SW 1271 (cell line): Measurements from ENCODE around the gene CACNA1B.

Experiments used
- DNase-seq, 2 experiments: peaks; one replicate each; lab custom pipeline; 2025; lab: John Stamatoyannopoulos, UW

CACNA1B gene

DNA sequence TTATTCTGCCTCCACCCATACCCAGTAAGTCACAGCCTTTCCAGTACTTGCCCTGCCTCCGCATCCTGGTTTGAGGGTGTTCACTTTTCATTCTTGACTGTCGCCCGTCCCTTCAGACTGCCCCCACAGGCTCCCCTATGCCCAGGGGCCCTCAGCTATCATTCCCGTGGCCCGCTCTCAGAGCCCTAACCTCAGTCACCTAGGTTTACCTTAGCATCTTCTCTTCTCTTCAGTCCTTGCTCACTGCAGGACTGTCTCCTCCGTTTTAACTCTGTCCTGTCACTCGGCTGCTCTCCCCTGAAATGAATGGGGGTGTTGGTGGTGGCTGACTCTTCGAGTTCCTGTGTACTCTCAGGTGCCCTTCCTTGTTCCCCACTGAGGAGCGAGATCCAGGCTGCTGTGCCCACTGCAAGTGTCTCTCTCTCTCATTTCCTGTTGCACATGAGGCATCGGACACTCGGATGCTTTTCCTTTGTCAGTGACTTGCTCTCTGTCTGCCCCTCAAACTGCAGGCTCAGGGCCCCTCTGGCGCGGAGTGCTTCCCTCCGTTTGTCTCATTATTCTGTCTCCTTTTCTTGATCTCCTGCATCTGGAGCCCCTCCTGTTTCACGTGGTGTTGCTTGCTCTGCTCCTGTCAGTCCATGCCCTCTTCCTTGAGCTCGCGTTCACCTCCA lies 89.8 kb downstream of the CACNA1B start:
- DNase-seq, result no peak

GRCh38 chr9:137968235-137968634 lies 90.7 kb downstream of the CACNA1B start:
- no peak for DNase-seq

- no peak for DNase-seq
Measured at GRCh38 chr9:137969008-137969407, 91.4 kb downstream of the CACNA1B start.

DNA sequence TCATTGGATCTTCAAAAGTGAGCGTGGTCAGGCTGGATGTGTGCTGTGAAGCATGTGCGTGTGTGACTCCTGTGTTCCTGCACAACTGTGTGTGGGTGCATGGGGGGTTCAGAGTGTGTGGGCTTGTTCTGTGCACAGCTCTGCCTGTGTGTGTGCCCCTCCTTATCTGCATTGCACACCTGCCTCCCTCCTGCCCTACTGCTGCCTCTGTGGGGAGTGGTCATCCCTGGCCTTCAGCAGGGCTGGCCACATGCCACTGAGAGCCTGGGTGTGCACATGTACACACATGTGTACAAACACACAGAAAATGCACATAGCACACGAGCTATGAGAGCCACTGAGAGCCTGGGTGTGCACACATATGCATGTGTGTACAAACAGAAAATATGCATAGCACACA lies 92.1 kb downstream of the CACNA1B start:
- no peak for DNase-seq

- DNase-seq, result no peak
Measured at GRCh38 chr9:137970098-137970497, 92.5 kb downstream of the CACNA1B start.

GRCh38 chr9:137970686-137971476 lies 93.3 kb downstream of the CACNA1B start:
- no peak for DNase-seq

DNA sequence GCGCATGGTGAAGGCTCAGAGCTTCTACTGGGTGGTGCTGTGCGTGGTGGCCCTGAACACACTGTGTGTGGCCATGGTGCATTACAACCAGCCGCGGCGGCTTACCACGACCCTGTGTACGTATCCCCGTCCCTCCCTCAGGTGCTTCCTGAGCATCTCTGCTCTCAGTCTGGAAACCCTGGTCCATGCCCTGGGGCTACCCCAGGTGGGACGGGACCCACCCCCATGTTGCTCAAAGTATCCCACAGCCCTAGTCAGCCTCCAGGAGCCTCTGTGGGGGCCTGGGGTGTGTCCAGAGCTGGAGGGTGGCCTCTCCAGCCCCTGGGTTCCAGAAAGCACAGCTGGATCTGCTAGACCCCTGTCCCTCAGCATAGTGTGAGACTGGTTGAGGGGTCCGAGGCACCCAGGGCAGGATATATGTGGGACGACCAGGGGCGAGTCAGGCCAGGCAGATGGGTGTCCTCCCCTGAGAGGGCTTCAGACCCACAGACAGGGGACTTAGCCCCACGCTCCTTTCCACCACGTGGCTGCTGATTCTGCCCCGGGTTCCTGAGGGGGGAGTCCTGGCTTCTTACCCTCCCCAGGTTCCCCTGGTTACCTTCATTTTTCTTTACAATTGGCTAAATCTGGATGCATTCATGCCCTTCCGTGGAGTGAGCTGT lies 94.0 kb downstream of the CACNA1B start:
- DNase-seq, result no peak

DNA sequence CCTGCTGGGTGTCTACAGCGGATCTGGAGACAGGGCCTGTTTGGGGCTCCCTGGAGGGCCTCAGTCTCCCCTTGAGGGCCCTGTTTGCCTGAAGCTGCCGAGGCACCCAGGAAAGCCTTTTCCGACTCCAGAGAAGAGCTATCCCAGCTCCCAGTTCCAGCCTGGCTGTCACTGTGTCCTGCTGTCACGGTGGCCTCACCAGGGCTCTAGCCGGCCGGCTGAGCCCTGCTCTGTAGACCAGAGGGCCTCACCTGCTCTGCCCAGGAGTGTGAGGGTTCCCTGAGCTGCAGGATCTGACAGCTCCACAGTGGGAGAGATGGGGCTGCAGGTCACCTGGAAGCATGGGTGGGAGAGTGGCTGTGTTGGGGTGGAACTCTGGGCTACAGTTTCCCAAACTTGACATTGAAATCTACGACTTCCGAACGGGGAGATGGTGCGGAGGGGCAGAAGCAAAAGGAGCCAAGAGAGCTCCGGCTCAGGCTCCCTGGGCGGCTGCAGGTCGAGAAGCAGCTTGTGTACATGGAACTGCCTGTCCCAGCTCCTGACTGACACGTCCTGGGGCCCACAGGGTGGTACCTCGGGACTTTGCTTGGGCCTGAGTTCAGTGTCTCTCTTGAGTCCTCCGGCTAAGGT lies 94.9 kb downstream of the CACNA1B start:
- no peak for DNase-seq

- DNase-seq, result no peak
Measured at GRCh38 chr9:137972988-137973470, 95.4 kb downstream of the CACNA1B start.

GRCh38 chr9:137973829-137974416 lies 96.3 kb downstream of the CACNA1B start:
- DNase-seq, result no peak

DNA sequence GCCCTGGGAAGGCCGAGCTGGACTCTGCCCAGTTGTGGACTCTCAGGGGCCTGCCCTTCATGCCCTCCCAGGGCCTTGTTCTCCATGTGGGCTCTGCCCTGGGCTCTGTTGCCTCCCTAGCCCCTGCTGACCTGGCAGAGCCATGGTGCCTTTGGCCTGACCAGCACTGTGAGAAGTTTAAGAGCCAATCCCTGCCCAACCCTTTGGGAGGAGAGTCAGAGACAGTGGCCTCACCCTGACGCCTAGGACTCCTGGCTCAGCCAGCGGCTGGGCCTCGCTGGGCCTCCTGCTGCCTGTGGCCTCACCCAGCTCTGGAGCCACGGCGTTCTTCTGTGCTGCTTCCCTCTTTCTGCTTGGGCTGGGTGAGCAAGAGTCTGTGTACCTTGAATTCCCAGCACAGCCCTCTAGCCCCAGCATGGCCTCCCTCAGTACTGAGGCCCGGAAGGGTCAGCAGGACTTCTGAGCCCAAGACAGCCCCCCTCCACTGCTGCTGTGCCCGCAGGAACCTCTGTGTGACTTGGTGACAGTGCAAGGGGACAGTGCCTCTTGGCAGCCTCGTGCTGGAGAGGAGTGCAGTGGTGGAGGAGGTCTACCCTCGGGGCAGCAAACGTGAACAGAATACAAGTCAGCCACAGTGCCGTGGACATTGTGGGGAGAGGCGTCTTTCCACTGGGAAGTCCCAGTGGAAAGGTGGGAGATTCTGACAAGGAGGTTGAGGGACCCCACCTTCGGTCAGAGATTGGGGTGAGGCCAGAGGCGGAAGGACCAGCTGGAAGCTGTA lies 97.4 kb downstream of the CACNA1B start:
- DNase-seq, result no peak

- DNase-seq, result no peak
Measured at GRCh38 chr9:137975527-137975913, 97.9 kb downstream of the CACNA1B start.

DNA sequence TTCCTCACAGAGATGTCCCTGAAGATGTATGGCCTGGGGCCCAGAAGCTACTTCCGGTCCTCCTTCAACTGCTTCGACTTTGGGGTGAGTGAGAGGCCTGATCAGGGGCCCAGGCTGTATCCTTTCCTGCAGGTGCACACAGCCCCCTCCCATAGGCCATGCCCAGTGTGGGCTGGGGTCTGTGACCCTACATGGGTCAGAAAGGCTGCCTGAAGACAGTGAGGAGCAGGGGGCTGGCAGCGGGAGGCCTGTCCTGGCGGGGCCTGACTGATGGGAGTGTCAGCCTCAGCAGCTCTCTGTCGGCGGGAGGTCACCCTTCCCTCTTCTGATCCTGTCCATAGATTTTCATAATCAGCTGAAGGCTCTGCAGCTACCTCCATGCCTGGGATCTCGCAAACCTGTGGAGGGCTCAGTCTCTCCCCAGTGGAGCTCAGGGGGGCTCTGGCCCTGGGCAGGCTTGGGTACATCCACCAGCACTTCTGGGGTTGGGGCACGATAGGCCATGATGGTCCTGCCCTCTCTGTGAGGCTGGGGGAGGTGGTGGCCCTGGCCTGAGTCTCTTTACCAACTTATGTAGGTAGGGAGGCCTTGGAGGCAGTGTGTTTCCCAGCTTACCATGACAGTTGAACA lies 98.5 kb downstream of the CACNA1B start:
- no peak for DNase-seq

DNA sequence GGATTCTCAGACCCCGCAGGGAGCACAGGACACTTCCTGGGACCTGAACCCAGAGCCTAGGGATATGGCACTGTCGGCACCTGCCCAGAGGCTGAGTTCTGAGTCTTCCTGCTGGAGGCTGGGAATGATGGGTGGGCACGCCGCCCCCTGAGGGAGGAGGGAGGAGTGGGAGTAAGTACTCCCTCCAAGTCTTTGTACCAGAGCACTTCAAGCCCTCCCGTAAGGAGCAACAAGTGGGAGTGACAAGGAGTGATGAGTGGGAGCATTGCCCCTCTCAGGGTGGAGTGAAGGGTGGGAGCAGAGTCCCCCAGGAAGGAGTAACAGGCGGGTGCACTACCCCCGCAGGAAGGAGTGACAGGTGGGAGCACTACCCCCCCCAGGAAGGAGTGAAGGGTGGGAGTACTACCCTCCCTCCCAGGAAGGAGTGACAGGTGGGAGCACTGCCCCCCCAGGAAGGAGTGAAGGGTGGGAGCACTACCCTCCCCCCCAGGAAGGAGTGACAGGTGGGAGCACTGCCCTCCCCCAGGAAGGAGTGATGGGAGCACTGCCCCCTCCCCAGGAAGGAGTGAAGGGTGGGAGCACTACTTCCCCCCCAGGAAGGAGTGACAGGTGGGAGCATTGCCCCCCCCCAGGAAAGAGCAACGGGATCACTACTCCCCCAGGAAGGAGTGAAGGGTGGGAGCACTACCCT lies 100.1 kb downstream of the CACNA1B start:
- no peak for DNase-seq

GRCh38 chr9:137978262-137978714 lies 100.7 kb downstream of the CACNA1B start:
- no peak for DNase-seq

DNA sequence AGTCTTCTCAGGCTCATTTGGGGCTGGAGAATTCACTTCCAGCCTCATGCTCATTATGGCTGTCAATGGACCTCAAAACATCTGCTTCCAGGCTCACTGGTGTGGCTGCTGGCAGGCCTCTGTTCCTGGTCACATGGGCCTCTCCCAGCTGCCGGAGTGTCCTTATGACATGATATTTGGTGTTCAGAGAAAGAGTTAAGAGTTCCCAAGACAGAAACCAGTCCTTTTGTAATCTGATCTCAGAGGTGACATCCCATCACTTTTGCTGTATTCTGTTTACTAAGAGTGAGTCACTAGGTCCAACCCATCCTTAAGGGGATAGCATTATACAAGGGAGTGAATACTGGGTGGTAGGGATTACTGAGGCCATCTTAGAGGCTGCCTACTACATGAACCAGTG lies 104.6 kb downstream of the CACNA1B start:
- peak in 1 of 2 experiments; percentile 12 for DNase-seq

GRCh38 chr9:137984005-137984404 lies 106.4 kb downstream of the CACNA1B start:
- DNase-seq, result no peak

DNA sequence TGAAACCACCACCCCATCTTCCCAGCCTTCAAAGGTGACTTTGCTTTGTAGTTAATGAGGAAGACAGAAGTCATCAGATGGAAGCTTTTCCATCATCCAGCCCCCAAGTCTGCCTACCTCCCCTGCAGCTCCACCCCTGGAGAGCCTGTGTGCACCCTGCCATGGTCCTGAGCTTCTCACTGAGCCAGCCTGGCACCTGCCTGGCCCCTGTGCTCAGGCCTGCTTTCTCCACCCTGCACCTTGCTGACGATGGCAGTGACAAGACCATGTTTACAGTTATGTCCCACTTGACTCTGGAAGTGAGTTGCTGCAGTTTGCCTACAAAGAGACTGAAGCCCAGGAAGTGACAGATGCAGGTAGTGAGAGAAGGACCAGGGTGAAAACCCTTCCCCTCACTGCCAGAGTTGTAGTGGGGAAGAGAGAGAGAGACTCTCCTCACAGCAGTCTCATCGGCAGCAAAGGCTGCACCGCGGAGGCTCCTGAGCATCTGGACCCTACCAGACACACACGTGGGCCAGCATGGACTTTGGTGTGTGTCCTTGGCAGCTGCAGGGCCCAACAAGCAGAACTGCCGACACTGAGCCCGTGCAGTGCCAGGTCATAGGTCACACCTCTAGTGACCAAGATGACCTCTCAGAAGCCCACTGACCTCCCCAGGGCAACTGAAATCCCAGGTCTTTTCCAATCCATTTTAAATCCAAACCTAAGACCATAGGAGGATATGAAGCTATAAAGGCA lies 107.1 kb downstream of the CACNA1B start:
- DNase-seq, result no peak

DNA sequence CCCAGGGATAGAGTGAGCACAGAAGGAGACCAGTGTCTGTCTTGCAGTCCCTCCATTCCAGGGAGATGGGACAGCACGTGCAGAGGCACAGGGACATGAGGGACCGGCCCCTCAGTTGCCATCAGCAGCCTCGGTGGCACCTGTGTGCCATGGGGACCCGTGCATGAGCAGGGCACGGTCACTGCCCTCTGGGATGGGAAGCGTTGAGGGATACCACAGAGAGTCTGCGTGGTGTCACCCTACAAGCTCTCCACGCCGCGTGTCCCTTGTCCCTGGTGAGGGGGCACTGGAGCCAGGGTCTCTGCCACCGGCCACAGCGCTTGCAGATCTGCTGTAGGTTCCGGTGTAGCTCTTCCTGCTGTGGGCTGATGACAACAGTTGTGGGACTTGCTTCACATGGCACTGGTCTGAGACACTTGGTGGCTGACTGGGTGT lies 108.1 kb downstream of the CACNA1B start:
- no peak for DNase-seq
